ENCODE results near the gene DNAJB8.

The DNAJB8 gene

GRCh38 chr3:128494367-128494650 is 27.6 kb upstream of the DNAJB8 start:
- no peak for DNase-seq (ENCODE audit: low read depth, low spot score)

GRCh38 chr3:128493570-128494366 is 27.1 kb upstream of the DNAJB8 start:
- DNase-seq (ENCODE audit: low read depth, low spot score), result no peak

GRCh38 chr3:128492671-128493569 is 26.2 kb upstream of the DNAJB8 start, which contains the start of gene GATA2:
Gene GATA2 (minus strand): TSS chr3:128493201. CDS start chr3:128487031, 6,170 bp downstream.
- no peak for DNase-seq (ENCODE audit: low read depth, low spot score)

DNA sequence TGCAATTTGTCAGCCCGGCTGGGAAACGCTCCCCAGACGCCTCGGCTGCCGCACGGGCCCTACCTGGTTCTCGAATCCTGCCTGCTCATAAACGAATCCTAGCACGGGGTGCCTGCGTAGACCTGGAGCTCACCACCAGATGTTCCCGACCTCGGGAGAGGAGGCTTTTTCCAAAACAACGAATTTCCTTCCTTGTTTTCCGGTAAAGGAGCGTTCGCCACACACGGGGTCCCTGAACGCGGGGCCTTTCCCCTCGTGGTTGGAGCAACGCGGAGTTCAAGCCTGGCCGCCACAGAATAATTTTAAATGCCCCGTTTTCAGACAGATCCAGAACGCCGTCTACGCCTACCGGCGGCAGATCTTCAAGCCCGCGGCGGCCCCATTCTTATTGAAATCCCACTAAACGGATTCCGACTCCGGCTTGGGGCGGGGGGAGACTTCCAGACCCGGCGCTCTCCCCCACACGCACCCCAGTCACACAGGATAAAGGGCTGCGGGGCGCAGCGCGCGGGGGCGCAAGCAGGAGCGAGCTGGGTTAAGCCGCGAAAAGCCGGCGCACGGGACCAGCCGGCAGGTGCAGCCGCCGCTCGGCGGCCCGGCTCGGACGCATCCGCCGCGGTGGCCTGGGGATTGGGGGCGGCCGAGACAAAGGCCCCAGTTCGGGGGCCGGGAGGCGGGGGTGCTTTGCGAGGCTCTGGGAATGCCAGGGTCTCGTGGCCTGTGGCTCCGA is 25.4 kb upstream of the DNAJB8 start:
- no peak for DNase-seq (ENCODE audit: low read depth, low spot score)

- DNase-seq (ENCODE audit: low read depth, low spot score), result no peak
These were observed 24.9 kb upstream of the DNAJB8 start for GRCh38 chr3:128491691-128491940.

DNA sequence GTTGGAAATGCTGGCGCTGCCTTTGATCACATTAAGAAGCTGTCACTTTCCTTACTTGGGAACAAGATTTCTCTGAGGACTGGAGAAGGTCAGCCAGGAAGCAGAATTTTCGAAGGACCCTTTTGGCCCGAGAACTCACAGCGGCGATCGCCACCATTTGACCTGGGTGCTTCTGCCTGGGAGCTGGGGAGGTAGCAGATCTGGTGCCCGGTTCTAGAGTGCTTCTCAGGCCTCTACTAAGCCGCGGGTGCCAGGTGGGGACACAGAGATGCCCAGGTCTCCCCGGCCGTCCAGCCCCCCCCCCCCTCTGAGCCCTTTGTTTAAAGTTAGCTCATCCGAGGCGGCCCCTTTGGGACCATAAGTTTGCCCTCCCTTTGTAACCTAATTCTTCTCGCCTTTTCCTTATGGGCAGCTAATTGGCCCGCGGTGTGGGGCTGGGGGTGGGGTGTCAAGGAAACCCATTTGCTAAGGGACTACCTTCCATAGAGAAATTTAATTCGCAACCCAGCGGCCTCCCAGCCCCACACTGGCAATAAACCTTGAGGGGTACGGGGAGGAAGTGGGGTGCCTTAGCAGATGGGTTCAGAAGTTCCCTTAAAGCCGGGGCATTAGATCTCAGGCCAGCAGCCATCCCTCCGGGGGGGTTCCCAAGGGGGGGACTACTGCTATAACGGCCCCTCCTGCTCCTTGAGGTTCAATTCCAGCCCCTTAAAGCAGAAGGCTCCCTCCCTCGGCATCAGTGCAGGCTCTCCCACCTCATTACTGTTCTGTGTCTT is 24.4 kb upstream of the DNAJB8 start:
- no peak for DNase-seq (ENCODE audit: low read depth, low spot score)

DNA sequence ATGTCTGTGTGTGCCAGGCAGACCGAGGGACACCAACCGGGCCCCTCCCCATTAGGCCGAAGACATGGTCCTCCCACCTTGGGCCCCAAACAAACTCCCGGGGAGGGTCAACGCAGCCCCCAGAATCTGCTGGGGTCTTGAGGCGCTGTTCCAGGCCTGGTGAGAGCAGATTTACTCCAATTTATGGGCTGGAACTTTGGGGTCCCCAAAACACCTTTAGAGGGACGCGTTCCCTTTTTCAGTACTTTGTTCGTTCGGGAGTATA is 23.9 kb upstream of the DNAJB8 start:
- no peak for DNase-seq (ENCODE audit: low read depth, low spot score)

GRCh38 chr3:128489927-128490649 is 23.4 kb upstream of the DNAJB8 start:
- no peak for DNase-seq (ENCODE audit: low read depth, low spot score)

GRCh38 chr3:128489674-128489926 is 22.9 kb upstream of the DNAJB8 start:
- no peak for DNase-seq (ENCODE audit: low read depth, low spot score)

- DNase-seq (ENCODE audit: low read depth, low spot score), result no peak
These were observed 22.4 kb upstream of the DNAJB8 start for GRCh38 chr3:128488991-128489673.

- DNase-seq (ENCODE audit: low read depth, low spot score), result no peak
These were observed 21.9 kb upstream of the DNAJB8 start for GRCh38 chr3:128488636-128488990.

DNA sequence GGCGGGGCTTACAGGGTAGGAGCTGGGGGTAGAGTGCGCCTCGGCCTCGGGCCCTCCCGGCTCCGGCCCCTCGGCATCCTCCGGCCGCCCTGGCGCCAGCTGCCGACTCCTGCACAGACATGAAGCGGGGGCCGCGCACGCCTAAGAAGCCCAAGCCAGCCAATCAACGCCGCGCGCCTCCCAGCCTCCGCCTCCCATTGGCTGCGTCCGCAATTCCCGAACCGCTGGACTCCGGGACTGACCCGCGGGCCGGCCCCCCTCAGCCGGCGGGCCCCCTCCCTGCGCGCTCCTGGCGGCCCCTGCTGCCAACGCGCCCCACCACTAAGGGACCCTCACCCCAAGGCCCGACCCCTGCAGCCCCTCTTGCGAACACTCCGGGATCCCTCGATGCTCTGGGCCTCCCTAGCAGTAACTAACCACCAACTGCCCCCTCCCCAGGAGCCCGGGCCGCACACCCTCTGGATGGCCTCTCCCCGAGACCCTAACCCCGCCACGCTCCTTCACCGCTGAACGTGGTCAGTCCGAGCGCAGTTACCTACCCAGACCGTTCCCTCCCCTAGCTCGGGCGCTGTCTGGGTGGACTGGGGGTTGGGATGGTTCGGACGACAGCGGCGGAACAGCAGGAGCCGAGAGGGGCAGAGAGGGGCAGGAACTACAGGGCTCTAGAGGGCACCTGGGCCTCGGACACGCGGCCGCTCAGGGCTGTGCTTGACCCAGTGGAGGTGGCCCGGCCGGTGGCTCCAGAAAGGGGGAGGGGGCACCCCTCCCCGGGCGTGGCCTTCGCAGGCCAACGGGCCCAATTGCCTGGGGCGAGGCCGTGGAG is 21.3 kb upstream of the DNAJB8 start:
- DNase-seq (ENCODE audit: low read depth, low spot score), result no peak

- DNase-seq (ENCODE audit: low read depth, low spot score), result no peak
These were observed 20.8 kb upstream of the DNAJB8 start for GRCh38 chr3:128487538-128487812.

DNA sequence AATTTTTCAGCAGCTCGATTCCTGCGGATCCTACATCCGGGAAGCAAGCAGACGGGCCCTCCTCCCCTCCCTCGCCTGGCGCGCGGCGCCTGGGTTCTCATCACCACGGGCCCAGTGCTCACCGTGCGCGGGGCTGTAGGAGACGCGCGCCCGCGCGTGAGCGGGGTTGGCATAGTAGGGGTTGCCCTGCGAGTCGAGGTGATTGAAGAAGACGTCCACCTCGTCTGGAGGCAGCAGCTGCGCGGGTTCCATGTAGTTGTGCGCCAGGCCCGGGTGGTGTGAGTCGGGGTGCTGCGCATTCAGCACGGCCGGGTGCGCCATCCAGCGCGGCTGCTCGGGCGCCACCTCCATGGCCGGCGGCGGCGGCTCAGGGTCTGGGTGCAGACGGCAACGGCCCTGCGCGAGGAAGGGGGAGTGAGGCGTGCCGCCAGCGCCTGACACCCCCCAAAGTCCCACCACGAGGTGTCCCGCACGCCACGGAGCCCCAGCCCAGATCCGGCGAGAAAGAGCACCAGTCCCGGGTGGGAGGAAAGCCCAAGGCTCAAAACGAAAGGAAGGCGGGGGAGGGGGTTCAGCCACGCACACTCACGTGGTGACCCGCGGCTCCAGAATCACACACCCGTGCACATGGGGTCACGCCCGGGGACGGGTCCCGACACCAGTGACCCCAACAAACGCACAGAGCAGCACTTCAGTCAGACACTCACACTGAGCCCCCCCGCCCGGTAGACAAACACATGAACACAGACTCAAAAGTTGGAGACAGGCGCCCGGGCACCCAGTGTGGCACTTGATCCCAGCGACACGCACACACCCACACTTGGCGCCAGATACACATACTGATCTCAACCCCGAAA is 20.2 kb upstream of the DNAJB8 start:
- DNase-seq (ENCODE audit: low read depth, low spot score), result no peak

DNA sequence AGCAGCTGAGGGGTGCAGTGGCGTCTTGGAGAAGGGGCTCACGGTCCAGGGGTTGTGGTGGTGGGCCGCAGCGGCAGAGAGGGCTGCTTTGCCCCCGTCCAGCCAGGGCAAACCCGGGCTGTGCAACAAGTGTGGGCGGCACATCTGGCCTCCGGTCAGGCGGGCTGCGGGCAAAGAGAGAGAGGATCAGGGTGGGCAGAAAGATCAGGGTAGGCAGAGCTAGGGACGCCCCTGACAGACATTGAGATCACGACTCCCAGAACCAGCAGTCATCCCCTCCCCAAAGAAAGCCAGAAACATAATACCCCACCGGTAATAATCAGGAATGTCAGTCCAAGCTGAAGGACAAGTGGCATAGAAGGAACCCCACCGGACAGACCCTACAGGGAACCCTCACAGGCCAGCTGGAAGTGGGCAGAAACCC is 19.5 kb upstream of the DNAJB8 start:
- DNase-seq (ENCODE audit: low read depth, low spot score), result no peak

DNA sequence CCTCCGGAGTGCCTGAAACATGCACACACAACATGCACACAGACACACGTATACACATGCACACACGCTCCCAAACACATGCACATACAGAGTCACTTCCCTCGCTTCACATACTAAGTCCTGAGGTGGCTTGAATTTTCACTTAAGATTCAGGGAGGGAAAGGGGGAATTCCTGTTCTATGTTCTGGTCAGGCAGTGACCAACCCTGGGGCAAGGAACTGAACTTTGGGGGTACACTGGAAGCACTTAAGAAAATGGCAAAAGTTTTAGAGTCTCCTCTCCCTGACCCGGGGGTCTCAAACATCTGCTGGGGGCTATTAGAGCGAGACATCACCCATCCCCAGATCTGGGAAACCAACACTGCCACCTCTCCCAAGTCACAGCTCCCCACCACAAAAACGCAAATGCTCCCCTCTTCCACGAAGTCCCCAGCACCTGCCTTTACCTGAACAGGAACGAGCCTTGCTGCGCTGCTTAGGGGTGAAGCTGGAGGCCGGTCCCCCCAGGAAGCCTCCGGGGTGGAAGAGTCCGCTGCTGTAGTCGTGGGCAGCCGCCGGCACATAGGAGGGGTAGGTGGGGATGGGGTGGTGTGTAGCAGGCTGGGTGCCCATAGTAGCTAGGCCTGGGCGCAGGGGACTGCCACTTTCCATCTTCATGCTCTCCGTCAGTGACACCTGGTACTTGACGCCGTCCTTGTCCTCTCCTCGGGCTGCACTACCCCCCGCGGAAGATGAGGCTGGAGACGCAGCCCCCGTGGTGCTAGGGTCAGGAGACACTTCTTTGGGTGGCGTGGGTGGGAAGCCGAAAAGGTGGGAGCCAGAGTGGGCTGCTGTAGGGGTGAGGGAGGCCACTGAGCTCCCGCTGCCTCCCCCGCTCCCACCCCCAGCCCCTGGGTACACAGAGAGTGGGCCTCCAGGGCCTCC is 18.9 kb upstream of the DNAJB8 start:
- DNase-seq (ENCODE audit: low read depth, low spot score), result no peak

- DNase-seq (ENCODE audit: low read depth, low spot score), result no peak
These were observed 18.0 kb upstream of the DNAJB8 start for GRCh38 chr3:128484404-128485281.
